T-helper 1 cell treated with Interleukin-12 subunit alpha and Interleukin-12 subunit beta and Interleukin-4 antibody, amounts not matched to agents 30 μg/mL and 1 μg/mL, for 36 hours (primary cell): ENCODE measurements around the gene UNCX.

Experiments
- H3K27ac Mint-ChIP-seq: one replicate; pipeline ENCODE4 v1.8.0; 2021; ENCODE audit warnings: mild to moderate bottlenecking, mixed read lengths
- H3K27me3 Mint-ChIP-seq: one replicate; pipeline ENCODE4 v1.8.0; 2021; ENCODE audit warnings: low read depth, mixed read lengths
- H3K36me3 Mint-ChIP-seq: one replicate; pipeline ENCODE4 v1.8.0; 2021; ENCODE audit warnings: low read depth, mixed read lengths
- H3K4me1 Mint-ChIP-seq: one replicate; pipeline ENCODE4 v1.8.0; 2021; ENCODE audit warnings: low read depth, mixed read lengths
- H3K4me3 Mint-ChIP-seq: one replicate; pipeline ENCODE4 v1.8.0; 2021; ENCODE audit warnings: mild to moderate bottlenecking, moderate library complexity, mixed read lengths
- H3K9me3 Mint-ChIP-seq: one replicate; pipeline ENCODE4 v1.8.0; 2021; ENCODE audit warnings: mixed read lengths

Gene UNCX

DNA sequence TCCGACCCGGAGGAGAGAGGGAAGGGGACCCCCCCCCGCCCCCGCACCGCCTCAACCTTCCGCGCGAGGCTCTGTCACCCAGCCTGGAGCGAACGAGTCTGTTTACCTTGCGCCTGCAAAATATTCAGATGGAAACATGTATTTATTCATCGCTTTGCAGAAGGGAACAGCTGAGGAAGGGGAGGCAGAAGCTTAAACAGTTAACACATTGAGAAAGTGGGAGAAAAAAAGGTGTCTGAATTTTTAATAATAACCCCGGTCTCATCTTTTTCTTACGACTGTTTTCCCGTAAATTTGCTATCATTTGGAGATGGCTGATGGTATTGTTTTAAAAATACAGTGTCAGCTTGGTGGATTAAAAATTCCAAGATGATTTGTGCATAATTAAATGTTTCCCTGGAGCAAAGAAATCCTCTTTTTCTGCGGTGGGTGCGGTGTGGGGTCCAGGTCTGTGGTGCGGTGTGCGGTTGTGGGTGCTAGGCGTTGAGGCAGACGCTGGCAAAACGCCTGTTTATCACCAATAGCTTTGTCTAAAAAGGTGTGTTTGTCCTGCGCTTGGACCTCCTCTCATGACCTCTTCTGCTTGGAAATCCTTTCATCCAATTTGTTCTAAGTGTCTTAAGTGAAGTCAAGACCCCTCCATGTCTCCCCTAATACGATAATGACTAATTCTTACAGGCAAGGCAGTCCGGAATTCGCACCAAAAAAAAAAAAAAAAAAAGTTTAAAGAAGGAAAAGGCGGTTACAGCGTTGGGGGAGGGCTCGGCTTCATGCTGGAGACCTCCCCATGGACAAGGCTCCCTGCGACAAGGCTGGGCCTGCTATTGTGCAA lies 1.6 kb downstream of the UNCX start:
- Mint-ChIP-seq H3K27ac (peak overlapping the region; percentile 81), H3K27me3 (peaks cover 60% of the 10 kb centered on the region), H3K9me3 (no peaks in the 10 kb centered on the region), H3K36me3 (peaks cover 7% of the 10 kb centered on the region), H3K4me1 (peaks cover 5% of the 10 kb centered on the region), H3K4me3 (peak overlapping the region; percentile 29)

DNA sequence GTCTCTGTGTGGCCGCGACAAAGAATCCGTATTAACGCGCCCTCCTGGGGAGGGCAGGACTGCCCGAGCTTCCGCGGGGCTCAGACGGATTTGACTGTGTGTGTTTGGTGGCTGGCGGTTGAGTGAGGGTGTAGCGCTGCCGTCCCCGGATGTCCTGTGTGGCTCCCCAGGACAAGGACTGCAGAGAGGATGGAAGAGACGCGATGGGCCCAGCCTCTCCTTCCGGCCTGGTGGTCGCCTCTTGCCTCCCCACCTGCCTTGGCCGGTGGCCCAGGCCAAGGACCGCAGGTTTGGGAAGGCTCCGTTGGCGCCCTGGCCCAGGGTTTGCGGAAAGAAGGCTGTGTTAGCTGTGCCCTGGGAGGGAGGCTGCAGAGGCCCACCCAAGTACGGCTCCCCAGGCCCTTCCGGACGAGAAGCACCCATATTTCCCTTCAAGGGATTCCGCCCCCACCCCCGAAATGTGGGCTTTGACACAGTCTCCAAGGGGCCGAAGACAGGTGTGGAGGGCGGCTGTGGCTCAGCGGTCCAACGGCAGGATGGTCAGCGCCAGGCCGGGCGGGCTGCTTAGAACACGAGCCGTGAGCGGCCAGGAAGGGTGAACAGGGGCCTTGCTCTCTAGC lies 2.3 kb downstream of the UNCX start:
- Mint-ChIP-seq H3K27me3 (peaks cover 65% of the 10 kb centered on the region), H3K4me3 (no peak overlapping the region), H3K27ac (peak overlapping the region; percentile 81), H3K36me3 (peaks cover 7% of the 10 kb centered on the region), H3K9me3 (no peaks in the 10 kb centered on the region), H3K4me1 (peaks cover 5% of the 10 kb centered on the region)

DNA sequence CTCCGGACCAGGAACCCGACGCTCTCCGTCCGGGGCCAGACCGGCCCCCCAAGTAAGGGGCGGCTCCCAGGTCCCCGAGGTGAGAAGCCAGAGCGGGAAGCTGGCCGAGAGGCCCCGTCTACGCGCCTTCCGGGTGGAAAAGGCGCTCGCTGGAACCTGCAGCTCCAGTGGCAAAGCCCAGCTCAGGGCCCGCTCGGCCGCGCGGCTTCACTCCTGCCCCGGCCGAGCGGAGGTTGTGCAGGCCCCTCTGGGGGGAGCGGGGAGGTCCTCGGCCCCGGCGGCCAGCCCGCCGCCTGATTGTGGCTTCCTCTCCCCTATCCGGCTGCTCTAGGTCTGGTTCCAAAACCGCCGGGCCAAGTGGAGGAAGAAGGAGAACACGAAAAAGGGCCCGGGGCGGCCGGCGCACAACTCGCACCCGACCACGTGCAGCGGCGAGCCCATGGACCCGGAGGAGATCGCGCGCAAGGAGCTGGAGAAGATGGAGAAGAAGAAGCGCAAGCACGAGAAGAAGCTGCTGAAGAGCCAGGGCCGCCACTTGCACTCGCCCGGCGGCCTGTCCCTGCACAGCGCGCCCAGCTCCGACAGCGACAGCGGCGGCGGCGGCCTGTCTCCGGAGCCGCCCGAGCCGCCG lies 2.9 kb downstream of the UNCX start:
- Mint-ChIP-seq H3K4me3 (no peak overlapping the region), H3K4me1 (peaks cover 6% of the 10 kb centered on the region), H3K9me3 (no peaks in the 10 kb centered on the region), H3K27me3 (peaks cover 69% of the 10 kb centered on the region), H3K36me3 (peaks cover 7% of the 10 kb centered on the region), H3K27ac (peak overlapping the region; percentile 83)

DNA sequence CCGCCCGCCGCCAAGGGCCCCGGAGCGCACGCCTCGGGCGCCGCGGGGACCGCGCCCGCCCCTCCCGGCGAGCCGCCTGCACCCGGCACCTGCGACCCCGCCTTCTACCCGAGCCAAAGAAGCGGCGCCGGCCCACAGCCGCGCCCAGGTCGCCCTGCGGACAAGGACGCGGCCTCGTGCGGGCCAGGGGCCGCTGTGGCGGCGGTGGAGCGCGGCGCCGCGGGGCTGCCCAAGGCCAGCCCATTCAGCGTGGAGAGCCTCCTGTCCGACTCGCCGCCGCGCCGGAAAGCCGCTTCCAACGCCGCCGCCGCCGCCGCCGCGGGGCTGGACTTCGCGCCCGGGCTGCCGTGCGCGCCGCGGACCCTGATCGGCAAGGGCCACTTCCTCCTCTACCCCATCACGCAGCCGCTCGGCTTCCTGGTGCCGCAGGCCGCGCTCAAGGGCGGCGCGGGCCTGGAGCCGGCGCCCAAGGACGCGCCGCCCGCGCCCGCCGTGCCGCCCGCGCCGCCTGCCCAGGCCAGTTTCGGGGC lies 3.5 kb downstream of the UNCX start:
- Mint-ChIP-seq H3K4me3 (no peak overlapping the region), H3K27me3 (peaks cover 67% of the 10 kb centered on the region), H3K27ac (no peak overlapping the region)

DNA sequence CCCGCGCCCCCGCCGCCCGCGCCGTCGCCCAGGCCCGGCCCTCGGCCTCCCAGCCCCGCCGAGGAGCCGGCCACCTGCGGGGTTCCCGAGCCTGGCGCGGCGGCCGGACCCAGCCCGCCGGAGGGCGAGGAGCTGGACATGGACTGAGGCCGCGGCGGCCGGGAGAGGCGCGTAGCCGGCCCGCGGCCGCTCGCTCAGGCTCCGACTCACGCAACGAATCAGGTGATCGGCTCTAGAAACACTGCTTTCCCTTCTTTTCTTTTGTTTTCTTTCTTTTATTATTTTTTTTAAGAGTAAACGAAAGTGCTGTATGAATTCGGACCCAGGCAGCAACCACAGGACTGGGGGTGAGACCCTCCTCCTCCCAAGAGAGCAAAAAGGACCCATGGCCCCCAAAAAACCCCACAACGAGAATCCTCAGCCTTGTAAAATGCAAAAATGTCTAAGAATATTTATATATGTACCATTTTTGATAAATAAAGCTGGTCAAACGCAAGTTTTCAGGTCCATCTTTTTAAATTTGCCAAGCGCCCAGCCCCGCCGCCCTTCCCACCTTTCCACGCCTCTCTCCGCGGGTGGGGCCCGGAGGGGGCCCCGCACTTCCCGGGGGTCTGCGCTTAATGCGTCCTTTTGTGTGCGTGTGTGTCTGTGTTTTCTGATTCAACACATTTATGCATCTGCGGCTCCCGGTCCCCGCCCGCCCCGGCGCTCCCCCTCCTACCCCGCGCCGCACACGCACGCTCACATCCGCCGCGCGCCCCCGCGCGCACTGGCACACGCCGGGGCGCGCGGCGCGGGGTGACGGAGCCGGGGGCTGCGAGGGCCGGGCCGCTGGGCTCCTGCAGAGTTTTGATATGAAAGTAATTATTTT lies 4.4 kb downstream of the UNCX start:
- Mint-ChIP-seq H3K4me3 (no peak overlapping the region), H3K36me3 (peaks cover 7% of the 10 kb centered on the region), H3K9me3 (no peaks in the 10 kb centered on the region), H3K27ac (peak overlapping the region; percentile 81), H3K4me1 (peaks cover 7% of the 10 kb centered on the region), H3K27me3 (peaks cover 64% of the 10 kb centered on the region)

More for the DNA sequence above, 3.5 kb downstream of the UNCX start:
- Mint-ChIP-seq H3K9me3 (no peaks in the 10 kb centered on the region), H3K36me3 (peaks cover 7% of the 10 kb centered on the region), H3K4me1 (peaks cover 7% of the 10 kb centered on the region)

DNA sequence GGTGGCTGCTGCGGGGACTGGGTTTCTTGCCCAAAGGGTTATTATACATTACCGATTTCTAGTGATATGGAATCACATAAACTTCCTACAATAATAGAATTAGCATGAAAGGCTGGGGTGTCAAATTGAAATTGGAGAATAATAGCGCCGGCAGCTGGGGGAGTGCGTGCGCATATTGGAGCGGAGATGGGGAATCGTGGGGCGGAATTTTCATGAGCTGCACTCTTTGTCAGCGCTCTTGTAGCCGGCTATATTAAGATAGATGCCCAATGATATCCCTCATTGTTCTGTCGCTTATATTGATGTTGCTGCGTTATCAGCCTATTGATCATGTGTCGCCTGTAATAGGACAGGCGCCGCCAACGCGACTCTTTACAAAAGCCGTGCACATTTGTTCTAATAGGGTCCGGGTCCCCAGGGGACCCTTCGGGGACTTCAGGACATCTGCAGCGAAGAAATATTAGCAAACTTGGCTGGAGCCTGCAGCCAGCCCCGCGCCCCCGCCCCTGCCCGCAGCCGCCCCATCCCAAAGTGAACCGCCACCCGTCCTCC lies 5.1 kb downstream of the UNCX start:
- H3K27me3 Mint-ChIP-seq = peaks cover 61% of the 10 kb centered on the region
- no peaks in the 10 kb centered on the region for H3K9me3 Mint-ChIP-seq
- H3K36me3 Mint-ChIP-seq = peaks cover 5% of the 10 kb centered on the region
- peak overlapping the region; percentile 81 for H3K27ac Mint-ChIP-seq
- H3K4me3 Mint-ChIP-seq = peak overlapping the region; percentile 28
- peaks cover 7% of the 10 kb centered on the region for H3K4me1 Mint-ChIP-seq

DNA sequence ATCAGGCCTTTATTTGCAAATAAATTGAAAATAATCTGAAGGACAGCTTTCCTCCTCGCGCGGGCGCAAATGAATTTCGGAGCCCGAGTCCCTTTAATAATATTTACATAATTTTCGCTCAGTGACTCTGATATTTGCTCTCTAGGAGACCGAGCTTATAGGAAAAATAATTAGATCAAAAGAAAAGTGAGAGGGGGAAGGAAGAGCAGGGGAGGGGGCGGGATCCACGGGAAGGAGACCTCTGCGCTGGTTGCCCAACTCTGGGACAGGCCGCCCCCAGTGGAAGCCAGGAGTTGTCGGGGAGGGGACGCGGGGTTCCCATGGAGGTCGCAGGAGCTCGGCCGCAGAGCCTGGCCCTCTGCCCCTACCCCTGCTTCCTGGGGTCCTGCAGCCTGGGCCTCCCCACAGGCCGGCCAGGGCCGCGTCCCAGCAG lies 5.8 kb downstream of the UNCX start:
- H3K36me3 Mint-ChIP-seq = peaks cover 5% of the 10 kb centered on the region
- peaks cover 7% of the 10 kb centered on the region for H3K4me1 Mint-ChIP-seq
- no peaks in the 10 kb centered on the region for H3K9me3 Mint-ChIP-seq
- H3K27ac Mint-ChIP-seq = peak overlapping the region; percentile 55
- H3K27me3 Mint-ChIP-seq = peaks cover 65% of the 10 kb centered on the region
- H3K4me3 Mint-ChIP-seq = no peak overlapping the region

DNA sequence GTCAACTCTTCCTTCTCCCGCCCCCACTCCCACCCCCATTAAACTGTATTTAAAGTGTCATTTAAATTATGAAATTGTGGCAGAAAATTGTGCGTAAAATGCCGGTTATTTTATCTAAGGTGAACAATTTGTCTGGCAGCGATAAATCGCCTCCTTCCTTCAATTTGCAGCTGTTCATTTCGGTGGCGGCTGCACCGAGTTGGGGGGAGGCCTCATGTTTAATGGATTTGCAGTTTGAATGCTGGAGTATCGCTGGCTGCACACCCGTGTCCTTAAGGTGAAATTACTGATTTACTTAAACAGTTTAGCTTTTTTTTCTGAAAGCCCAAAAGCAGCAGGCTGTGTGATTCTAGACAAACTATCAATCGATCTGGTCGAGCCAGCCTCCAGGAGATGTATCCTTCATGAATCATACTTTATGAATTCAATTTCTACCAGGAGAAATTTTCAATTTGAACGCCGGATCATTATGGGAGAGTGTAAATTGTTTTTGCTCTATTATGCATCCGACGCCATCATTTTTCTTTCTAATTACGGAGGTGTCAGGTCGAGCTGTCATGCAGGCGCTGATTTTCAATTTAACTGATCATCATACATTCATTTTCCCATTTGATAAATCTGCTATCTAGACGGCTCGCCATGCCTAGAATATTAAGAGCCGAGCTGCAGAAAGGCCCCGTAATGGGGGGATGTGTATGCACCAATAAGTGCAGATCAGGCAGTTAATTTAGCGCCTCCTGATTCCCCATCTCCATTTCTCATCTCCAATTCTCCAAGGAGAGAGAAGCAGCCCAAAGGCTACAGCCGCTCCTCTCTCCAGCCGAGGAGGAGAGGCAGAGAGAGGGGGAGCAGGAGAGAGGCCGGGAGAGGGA lies 6.5 kb downstream of the UNCX start:
- peaks cover 65% of the 10 kb centered on the region for H3K27me3 Mint-ChIP-seq

DNA sequence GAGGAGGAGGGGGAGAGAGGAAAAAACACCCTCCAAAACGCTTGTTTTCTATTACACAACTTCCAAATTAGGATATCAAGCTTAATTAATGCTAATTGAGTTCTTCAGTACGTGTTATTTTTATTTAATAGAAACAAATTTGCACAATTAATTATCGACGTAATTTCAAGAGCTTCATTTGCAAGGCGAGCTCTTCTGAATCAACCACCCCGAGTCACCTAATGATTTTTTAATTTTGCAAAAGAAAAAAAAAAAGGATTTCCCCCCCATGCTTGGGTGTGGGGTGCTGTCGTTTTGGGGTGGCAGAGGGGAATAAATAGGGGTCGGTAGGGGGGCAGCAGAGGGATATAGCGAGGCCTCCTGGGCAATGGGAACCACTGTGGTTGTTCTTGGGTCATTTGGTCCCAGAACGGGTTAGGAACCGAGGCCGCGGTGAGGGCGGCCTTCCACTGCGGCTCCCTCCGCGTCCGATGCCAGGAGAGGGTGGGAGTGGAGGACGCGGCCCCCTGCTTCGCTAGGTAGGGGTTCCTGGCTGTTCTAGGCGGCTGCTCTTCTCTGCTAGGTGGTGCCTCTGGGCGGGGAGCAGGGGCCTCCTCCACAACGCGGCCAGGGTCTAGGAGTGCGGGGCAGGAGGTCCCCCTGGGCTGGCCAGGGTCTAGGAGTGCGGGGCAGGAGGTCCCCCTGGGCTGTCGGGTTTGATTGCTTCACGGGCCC lies 7.3 kb downstream of the UNCX start:
- no peaks in the 10 kb centered on the region for H3K36me3 Mint-ChIP-seq
- peak overlapping the region; percentile 55 for H3K27ac Mint-ChIP-seq
- H3K9me3 Mint-ChIP-seq = no peaks in the 10 kb centered on the region
- H3K4me1 Mint-ChIP-seq = peaks cover 5% of the 10 kb centered on the region
- H3K27me3 Mint-ChIP-seq = peaks cover 65% of the 10 kb centered on the region
- H3K4me3 Mint-ChIP-seq = no peak overlapping the region

More for the DNA sequence above, 6.5 kb downstream of the UNCX start:
- no peak overlapping the region for H3K4me3 Mint-ChIP-seq
- peaks cover 4% of the 10 kb centered on the region for H3K36me3 Mint-ChIP-seq
- peaks cover 7% of the 10 kb centered on the region for H3K4me1 Mint-ChIP-seq
- no peaks in the 10 kb centered on the region for H3K9me3 Mint-ChIP-seq
- peak overlapping the region; percentile 49 for H3K27ac Mint-ChIP-seq

DNA sequence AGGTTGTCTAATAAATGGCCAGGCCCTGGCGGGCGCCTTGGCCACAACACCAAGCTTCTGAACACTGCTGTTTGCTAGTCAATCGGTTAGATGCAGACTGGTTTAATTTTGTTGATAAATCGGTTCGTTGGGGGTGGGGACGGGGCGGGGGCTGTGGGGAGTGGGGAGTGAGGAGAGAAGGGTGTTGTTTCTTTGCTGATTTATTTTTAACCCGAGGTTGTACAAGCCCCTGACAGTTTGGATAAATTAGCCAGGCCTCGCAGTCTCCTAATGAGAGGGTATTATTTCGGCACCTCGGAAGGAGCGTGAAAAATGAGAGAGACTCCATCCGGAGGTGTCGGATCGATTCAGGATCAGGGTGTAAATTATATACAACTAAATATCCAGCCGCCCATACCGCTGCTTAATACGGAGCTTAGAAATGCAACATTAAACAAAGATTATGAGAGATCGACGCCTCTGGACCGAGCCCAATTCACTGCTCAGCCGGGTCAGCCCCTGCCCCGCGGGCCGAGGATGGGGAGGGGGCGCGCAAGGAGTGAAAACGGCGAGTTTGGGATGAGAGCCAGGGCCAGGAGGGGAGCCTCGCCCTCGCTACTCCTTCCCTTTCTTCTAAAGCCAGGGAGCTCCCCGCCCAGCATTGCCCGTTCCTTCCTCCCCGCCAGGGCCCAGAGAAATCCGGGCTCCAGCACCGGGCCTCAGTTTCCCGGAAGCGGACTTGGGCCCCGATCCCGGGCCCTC lies 8.0 kb downstream of the UNCX start:
- no peak overlapping the region for H3K4me3 Mint-ChIP-seq
- no peaks in the 10 kb centered on the region for H3K9me3 Mint-ChIP-seq
- peaks cover 70% of the 10 kb centered on the region for H3K27me3 Mint-ChIP-seq
- peaks cover 4% of the 10 kb centered on the region for H3K4me1 Mint-ChIP-seq
- H3K36me3 Mint-ChIP-seq = no peaks in the 10 kb centered on the region
- peak overlapping the region; percentile 72 for H3K27ac Mint-ChIP-seq

DNA sequence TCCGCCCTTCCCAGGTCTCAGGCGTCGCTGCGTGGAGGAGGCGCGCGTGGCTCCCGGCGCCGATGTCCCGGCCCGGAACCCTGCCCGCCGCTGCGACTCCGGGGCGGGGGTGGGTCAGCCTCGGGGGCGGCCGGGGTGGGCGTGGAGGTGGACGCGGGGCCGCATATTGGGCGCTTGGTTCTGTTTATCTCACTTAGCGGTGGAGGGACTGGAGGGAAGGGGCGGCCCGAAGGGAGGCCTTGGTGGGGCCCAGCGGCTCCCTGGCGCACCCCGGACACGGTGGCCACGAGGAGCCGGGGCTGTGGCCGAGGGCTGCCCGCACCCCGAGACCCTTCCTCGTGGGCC lies 8.6 kb downstream of the UNCX start:
- H3K4me3 Mint-ChIP-seq = no peak overlapping the region
- H3K27ac Mint-ChIP-seq = no peak overlapping the region
- H3K9me3 Mint-ChIP-seq = no peaks in the 10 kb centered on the region
- H3K4me1 Mint-ChIP-seq = peaks cover 4% of the 10 kb centered on the region
- H3K36me3 Mint-ChIP-seq = no peaks in the 10 kb centered on the region
- peaks cover 76% of the 10 kb centered on the region for H3K27me3 Mint-ChIP-seq

DNA sequence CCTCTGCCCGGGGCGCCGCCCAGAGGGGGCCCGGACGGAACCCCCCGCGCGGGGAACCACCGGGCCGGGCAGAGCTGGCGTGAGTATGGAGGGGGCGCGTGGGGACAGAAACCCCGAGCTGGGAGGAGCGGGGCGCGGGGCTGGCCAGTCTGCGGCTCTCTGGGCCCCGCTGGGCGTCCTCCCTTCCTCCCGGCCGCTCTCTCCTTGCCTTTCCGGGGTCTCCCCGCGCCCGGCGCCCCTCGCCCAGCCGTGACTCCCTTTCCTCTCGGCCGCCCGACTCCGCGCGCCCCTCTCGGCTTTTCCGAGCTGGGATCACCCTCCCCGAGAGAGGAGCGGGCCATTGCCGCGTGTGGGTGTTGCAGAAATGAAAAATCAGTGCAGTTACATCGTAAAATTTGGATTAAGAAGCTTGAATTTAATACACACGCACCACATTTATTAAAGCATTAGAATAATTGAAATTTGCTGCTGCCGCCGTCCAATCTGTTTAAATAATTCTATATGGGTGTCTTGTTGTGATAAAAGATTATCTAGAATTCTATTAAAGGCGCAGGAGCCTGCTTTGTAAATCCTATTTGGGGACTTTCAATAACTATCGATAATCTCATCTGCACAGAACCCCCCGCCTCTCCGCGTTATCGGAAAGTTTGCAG lies 9.1 kb downstream of the UNCX start:
- H3K27ac Mint-ChIP-seq = peak overlapping the region; percentile 26

More for the DNA sequence above, 9.1 kb downstream of the UNCX start:
- Mint-ChIP-seq H3K27me3 (peaks cover 81% of the 10 kb centered on the region), H3K9me3 (no peaks in the 10 kb centered on the region), H3K36me3 (no peaks in the 10 kb centered on the region), H3K4me1 (peaks cover 4% of the 10 kb centered on the region), H3K4me3 (no peak overlapping the region)
